ENCODE data around the gene RPS29. TPM values are rescaled to one million over a fixed set of nuclear protein-coding genes. Genes with fewer than 3 reads are reported as not detected.

Gene RPS29
- total RNA-seq, 2 experiments from 2014 or later = 1,858 to 2,382 TPM

DNA sequence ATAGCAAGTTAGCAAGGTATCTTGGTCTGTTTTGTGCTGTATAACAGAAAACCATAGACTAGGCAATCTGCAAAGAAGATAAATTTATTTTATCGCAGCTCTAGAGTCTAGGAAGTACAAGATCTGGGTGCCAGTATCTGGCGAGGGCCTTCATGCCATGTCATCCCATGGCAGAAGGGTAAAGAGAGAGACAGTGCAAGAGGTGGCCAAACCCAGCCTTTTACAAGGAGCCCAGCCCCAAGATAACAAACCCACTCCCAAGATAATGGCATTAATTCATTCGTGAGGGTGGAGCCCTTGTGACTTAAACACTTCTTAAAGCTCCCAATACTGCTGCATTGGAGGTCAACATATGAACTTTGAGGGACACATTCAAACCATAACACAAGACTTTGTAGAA is 16.9 kb downstream of the RPS29 start:
- Mint-ChIP-seq H3K27ac (no peak overlapping the region), H3K27me3 (ENCODE audit: low read depth) (no peaks in the 10 kb centered on the region), H3K4me1 (ENCODE audit: low read depth) (peaks cover 6% of the 10 kb centered on the region), H3K4me3 (no peak overlapping the region), H3K9me3 (peaks cover 10% of the 10 kb centered on the region), H3K36me3 (ENCODE audit: low read depth) (peaks cover 29% of the 10 kb centered on the region)
- intact Hi-C loops (cut with micrococcal nuclease) = no loop called here
- DNase-seq = no peak
- CTCF ChIA-PET = interaction anchor here (1.1 kb wide), 1 partner anchor 107 kb away, joined by 3 read pairs; no protein-coding TSS in a partner anchor

DNA sequence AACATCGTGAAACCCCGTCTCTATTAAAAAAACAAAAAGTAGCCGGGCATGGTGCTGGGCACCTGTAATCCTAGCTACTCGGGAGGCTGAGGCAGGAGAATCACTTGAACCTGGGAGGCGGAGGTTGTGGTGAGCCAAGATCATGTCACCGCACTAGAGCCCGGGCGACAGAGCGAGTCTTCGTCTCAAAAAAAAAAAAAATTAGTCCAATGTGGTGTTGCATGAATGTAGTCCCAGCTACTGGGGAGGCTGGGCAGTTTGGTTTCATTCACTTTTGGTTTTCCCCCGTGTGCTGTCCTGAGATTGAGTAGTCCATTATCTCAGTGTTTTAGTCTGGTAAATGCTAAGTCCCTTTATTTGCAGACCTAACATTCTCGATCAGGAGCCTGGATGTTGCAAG is 19.5 kb downstream of the RPS29 start:
- CTCF ChIA-PET = interaction anchor here (0.5 kb wide), 1 partner anchor 167 kb away, joined by 3 read pairs; no protein-coding TSS in a partner anchor
- H3K9me3 Mint-ChIP-seq = peaks cover 7% of the 10 kb centered on the region

DNA sequence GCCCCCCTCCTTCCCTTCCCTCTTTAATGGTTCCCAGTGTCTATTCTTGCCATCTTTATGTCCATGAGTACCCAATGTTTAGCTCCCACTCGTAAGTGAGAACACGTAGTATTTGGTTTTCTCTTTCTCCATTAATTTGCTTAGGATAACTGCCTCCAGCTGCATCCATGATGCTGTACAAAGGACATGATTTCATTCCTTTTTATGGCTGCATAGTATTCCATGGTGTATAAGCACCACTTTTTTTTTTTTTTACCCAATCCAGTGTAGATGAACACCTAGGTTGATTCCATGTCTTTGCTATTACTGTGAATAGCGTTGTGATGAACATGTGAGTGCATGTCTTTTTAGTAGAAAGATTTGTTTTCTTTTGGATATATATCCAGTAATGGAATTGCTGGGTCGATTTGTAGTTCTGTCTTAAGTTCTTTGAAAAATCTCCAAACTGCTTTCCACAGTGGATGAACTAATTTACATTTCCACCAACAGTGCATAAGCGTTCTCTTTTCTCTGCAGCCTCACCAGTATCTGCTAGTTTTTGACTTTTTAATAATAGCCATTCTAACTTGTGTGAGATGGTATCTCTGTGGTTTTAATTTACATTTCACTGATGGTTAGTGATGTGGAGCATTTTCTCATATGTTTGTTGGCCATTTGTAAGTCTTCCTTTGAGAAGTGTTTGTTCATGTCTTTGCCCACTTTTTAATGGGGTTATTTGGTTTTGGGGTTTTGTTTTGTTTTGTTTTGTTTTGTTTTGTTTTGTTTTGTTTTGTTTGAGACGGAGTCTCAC is 26.0 kb downstream of the RPS29 start:
- peaks cover 4% of the 10 kb centered on the region for H3K27me3 Mint-ChIP-seq (ENCODE audit: low read depth)
- CTCF ChIA-PET = interaction anchor here (0.6 kb wide), 1 partner anchor 43 kb away, joined by 5 read pairs; no protein-coding TSS in a partner anchor
- no peaks in the 10 kb centered on the region for H3K4me1 Mint-ChIP-seq (ENCODE audit: low read depth)

More for the DNA sequence above, 19.5 kb downstream of the RPS29 start:
- intact Hi-C loops (cut with micrococcal nuclease) = no loop called here
- Mint-ChIP-seq H3K27ac (no peak overlapping the region), H3K4me3 (no peak overlapping the region), H3K4me1 (ENCODE audit: low read depth) (no peaks in the 10 kb centered on the region), H3K27me3 (ENCODE audit: low read depth) (peaks cover under 1% of the 10 kb centered on the region), H3K36me3 (ENCODE audit: low read depth) (peaks cover 10% of the 10 kb centered on the region)
- no peak for DNase-seq

DNA sequence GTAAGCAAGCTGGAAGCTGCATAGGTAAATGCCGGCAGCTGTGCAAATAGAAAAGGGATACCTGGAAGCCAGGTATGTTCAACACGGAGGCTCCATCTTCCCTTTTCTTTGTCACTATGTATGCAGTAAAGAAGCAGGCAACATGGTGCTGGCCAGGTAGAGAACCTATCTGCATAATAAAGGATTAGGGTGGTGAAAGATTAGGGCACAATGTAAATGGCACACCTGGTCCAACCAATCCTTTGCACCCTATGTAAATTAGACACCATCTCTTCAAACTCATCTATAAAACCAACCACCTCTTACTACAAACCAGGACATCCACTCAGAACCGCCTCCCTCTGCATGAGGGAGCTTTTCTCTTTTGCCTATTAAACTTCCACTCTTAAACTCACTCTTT is 32.3 kb downstream of the RPS29 start:
- DNase-seq = no peak
- H3K27me3 Mint-ChIP-seq (ENCODE audit: low read depth) = no peaks in the 10 kb centered on the region
- no peak overlapping the region for H3K4me3 Mint-ChIP-seq
- no peaks in the 10 kb centered on the region for H3K4me1 Mint-ChIP-seq (ENCODE audit: low read depth)
- CTCF ChIA-PET = no interaction called here
- no peaks in the 10 kb centered on the region for H3K9me3 Mint-ChIP-seq
- H3K36me3 Mint-ChIP-seq (ENCODE audit: low read depth) = no peaks in the 10 kb centered on the region
- no peak overlapping the region for H3K27ac Mint-ChIP-seq
- intact Hi-C loops (cut with micrococcal nuclease) = no loop called here

More for the DNA sequence above, 26.0 kb downstream of the RPS29 start:
- Mint-ChIP-seq H3K9me3 (no peaks in the 10 kb centered on the region), H3K4me3 (no peak overlapping the region), H3K27ac (no peak overlapping the region), H3K36me3 (ENCODE audit: low read depth) (no peaks in the 10 kb centered on the region)
- no peak for DNase-seq
- intact Hi-C loops (cut with micrococcal nuclease) = no loop called here

DNA sequence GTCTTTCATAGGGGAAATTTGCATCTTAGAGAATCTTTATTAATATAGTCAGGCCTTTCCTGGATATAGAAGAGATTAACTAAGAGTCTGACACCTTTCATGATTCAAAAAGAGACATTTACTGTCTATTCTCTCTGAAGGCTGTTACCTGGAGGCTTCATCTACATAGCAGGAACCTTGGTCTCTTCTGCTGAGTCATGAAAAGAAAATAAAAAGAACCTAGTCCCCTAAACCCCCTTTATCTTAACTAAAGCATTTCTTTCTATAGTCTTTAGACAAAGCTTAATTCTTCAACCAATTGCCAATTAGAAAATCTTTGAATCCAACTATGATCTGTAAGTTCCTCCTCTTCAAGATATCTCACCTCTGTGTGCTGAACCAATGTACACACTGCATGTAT is 33.1 kb downstream of the RPS29 start:
- H3K4me3 Mint-ChIP-seq = no peak overlapping the region
- intact Hi-C loops (cut with micrococcal nuclease) = no loop called here
- no peaks in the 10 kb centered on the region for H3K27me3 Mint-ChIP-seq (ENCODE audit: low read depth)
- CTCF ChIA-PET = no interaction called here
- H3K36me3 Mint-ChIP-seq (ENCODE audit: low read depth) = no peaks in the 10 kb centered on the region
- H3K27ac Mint-ChIP-seq = no peak overlapping the region
- H3K9me3 Mint-ChIP-seq = no peaks in the 10 kb centered on the region
- DNase-seq = no peak
- no peaks in the 10 kb centered on the region for H3K4me1 Mint-ChIP-seq (ENCODE audit: low read depth)

DNA sequence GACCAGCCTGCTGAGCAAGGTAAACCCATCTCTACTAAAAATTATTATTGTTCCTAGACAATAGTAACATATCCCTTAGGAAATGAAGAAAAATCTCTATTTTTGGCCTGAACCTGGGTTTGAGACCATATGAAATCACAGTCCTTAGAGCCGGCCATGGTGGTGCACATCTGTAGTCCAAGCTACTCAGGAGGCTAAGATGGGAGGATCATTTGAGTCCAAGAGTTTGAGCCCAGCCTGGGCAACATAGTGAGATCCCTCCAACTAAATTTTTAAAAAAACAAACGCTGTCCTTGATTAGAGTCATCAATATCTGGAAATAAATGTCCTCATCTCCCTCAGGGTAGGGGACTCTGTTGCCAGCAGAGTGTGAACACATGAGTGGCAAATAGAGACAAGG is 34.6 kb downstream of the RPS29 start:
- H3K27me3 Mint-ChIP-seq (ENCODE audit: low read depth) = no peaks in the 10 kb centered on the region
- CTCF ChIA-PET = interaction anchor here (2.1 to 3.2 kb wide), 2 partner anchors 54 to 90 kb away, joined by 6 to 11 read pairs; no protein-coding TSS in a partner anchor
- no peaks in the 10 kb centered on the region for H3K9me3 Mint-ChIP-seq
- no peak overlapping the region for H3K4me3 Mint-ChIP-seq
- H3K4me1 Mint-ChIP-seq (ENCODE audit: low read depth) = no peaks in the 10 kb centered on the region
- no peaks in the 10 kb centered on the region for H3K36me3 Mint-ChIP-seq (ENCODE audit: low read depth)
- intact Hi-C loops (cut with micrococcal nuclease) = loop anchor here (1.0 kb wide), 1 partner anchor 90 kb away; no protein-coding TSS in a partner anchor
- DNase-seq = no peak
- no peak overlapping the region for H3K27ac Mint-ChIP-seq

DNA sequence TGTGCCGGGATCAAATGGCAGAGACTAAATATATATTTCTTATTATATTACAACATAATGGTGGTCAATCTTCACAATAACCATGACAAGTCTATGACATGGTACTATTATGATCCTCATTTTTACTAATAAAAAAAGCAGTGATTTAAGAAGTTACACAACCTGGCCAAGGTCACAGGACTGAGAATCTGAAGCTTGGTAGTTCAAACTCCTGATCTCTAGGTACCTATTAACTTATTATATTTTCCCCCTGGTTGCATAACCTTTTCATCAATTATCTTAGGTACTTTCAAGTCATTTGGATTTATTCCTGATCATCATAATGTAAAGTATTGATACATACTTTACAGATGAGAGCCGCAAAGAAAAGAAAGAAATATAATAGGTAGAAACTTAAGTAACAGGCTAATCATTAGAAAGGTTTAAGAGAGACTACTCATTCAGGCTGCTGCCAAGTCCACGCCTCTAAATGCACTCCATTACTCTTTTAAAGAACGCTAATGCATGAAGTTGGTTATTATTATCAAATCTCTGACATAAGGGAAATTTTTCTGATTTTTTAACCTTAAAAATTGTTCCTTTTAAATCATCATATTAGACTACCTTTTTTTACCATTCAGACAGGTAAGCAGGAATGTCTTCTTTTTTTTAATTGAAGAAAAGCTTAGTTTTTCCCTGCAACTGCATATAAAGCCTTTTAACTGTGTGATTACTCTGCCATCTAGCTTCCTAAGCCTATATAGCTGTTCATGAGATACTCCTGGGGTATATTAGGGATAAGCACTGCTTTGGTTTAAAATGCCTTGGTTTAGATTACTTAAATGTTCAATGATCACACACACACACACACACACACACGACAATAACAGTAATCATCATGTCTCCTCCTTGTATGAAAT is 35.6 kb downstream of the RPS29 start:
- CTCF ChIA-PET = interaction anchor here (0.5 to 3.2 kb wide), 3 partner anchors 44 to 89 kb away, joined by 6 to 11 read pairs (median 7); no protein-coding TSS in a partner anchor
- Mint-ChIP-seq H3K36me3 (ENCODE audit: low read depth) (no peaks in the 10 kb centered on the region), H3K4me1 (ENCODE audit: low read depth) (no peaks in the 10 kb centered on the region), H3K27ac (no peak overlapping the region), H3K27me3 (ENCODE audit: low read depth) (no peaks in the 10 kb centered on the region), H3K9me3 (no peaks in the 10 kb centered on the region), H3K4me3 (no peak overlapping the region)
- DNase-seq = no peak
- intact Hi-C loops (cut with micrococcal nuclease) = loop anchor here (1.0 kb wide), 1 partner anchor 89 kb away; no protein-coding TSS in a partner anchor

DNA sequence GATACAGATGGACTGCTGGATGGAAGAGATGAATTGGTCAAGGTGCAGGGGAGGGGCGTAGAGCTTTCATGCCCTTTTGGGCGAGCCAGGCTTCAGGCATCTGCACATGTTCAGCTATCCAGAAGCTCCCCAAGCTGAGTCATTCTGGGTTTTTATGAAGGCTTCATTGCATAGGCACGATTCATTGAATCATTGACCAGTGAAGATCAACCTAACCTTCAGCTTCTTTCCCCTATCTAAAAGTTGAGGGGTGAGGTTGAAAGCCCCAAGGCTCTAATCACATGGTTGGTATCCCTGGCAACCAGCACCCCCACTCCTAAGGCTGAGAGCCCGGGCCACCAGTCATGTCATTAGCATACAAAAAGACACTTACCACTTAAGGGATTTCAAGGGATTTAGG is 36.3 kb downstream of the RPS29 start:
- Mint-ChIP-seq H3K36me3 (ENCODE audit: low read depth) (no peaks in the 10 kb centered on the region), H3K27me3 (ENCODE audit: low read depth) (no peaks in the 10 kb centered on the region), H3K27ac (no peak overlapping the region), H3K9me3 (no peaks in the 10 kb centered on the region), H3K4me1 (ENCODE audit: low read depth) (no peaks in the 10 kb centered on the region), H3K4me3 (no peak overlapping the region)
- intact Hi-C loops (cut with micrococcal nuclease) = no loop called here
- CTCF ChIA-PET = interaction anchor here (2.1 to 3.2 kb wide), 2 partner anchors 52 to 88 kb away, joined by 6 to 11 read pairs; no protein-coding TSS in a partner anchor
- DNase-seq = no peak

DNA sequence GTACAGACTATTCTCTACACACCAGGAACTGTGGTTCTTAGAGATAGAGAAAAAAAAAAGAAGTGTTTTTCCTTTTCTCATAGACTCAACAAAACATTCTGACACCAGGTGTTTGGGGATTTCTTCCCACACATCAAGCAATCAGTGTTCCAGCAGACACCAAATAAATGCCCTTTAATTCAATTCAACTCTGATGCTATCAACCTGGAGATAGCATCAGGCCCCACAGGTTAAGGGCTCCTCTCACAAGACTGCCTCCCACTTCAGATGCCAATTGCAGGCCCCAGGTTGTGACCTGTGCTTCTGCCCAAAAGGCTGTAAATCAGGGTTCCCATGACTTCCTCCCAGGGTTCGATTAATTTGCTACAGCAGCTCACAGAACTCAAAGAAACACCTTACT is 36.7 kb downstream of the RPS29 start:
- Mint-ChIP-seq H3K36me3 (ENCODE audit: low read depth) (no peaks in the 10 kb centered on the region), H3K27me3 (ENCODE audit: low read depth) (no peaks in the 10 kb centered on the region), H3K4me1 (ENCODE audit: low read depth) (no peaks in the 10 kb centered on the region), H3K27ac (no peak overlapping the region), H3K4me3 (no peak overlapping the region), H3K9me3 (no peaks in the 10 kb centered on the region)
- DNase-seq = no peak
- CTCF ChIA-PET = interaction anchor here (2.1 to 3.2 kb wide), 2 partner anchors 52 to 88 kb away, joined by 6 to 11 read pairs; no protein-coding TSS in a partner anchor
- intact Hi-C loops (cut with micrococcal nuclease) = no loop called here

DNA sequence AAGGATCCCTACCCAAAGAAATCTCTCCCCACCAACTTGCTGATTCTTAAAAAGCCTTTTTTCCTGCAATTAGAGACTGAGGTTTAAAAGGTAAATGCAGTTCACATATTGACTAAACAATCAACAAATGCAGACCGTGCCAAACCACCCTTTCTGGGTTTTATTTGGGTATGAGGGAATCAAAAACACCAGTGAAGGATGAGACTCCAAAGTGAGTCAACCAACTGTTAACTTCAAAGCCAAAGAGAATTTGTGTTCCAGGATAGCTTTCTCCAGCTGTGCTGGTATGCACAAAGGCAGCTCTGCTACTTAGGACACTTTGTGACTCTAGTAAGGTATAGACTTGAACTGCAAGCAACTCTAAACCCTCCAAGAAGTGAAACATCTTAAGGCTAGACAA is 39.4 kb downstream of the RPS29 start:
- CTCF ChIA-PET = no interaction called here
- intact Hi-C loops (cut with micrococcal nuclease) = no loop called here
- H3K4me3 Mint-ChIP-seq = no peak overlapping the region
- no peak overlapping the region for H3K27ac Mint-ChIP-seq
- peaks cover 1% of the 10 kb centered on the region for H3K36me3 Mint-ChIP-seq (ENCODE audit: low read depth)
- H3K27me3 Mint-ChIP-seq (ENCODE audit: low read depth) = no peaks in the 10 kb centered on the region
- H3K4me1 Mint-ChIP-seq (ENCODE audit: low read depth) = no peaks in the 10 kb centered on the region
- no peak for DNase-seq
- no peaks in the 10 kb centered on the region for H3K9me3 Mint-ChIP-seq

DNA sequence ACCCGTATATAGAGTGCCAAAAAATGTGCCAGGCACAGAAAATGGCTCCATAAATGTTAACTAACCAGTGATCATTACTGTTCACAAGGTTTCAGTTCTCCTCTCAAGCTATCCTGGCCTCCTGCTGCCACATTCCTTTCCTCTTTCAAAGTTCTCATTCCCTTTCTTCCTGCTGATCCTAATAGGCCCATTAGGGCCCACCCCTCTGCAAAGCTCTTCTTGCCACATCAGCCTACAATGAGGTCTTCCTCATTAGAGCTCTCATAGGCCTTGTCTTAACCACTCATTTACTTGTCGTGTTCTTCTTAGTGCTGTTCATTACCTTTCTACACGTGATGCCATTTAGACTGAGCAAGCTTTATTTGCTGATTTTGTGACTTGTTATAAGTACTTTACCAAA is 40.5 kb downstream of the RPS29 start:
- CTCF ChIA-PET = interaction anchor here (0.9 to 1.7 kb wide), 2 partner anchors 39 to 47 kb away, joined by 3 to 4 read pairs; no protein-coding TSS in a partner anchor
- no peak overlapping the region for H3K4me3 Mint-ChIP-seq
- intact Hi-C loops (cut with micrococcal nuclease) = no loop called here
- no peaks in the 10 kb centered on the region for H3K9me3 Mint-ChIP-seq
- H3K27ac Mint-ChIP-seq = no peak overlapping the region
- DNase-seq = no peak
- H3K36me3 Mint-ChIP-seq (ENCODE audit: low read depth) = peaks cover 1% of the 10 kb centered on the region
- H3K4me1 Mint-ChIP-seq (ENCODE audit: low read depth) = no peaks in the 10 kb centered on the region
- H3K27me3 Mint-ChIP-seq (ENCODE audit: low read depth) = no peaks in the 10 kb centered on the region

DNA sequence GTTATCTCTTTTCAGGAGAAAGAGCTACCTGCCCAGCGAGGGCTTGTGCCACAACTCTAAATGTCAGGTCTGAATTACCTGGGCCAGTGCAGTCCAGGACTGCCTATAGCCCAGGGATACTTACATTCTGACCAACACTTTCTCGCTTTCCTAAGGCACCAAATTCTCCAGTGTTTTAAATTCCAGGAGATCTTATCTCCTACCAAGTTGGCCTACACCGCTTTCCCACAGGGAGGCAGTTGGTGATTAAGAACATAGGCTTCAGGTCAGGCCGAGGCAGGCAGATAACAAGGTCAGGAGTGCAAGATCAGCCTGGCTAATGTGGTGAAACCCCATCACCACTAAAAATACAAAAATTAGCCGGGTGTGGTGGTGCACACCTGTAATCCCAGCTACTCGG is 41.1 kb downstream of the RPS29 start:
- H3K27me3 Mint-ChIP-seq (ENCODE audit: low read depth) = no peaks in the 10 kb centered on the region
- intact Hi-C loops (cut with micrococcal nuclease) = no loop called here
- H3K27ac Mint-ChIP-seq = no peak overlapping the region
- H3K4me1 Mint-ChIP-seq (ENCODE audit: low read depth) = no peaks in the 10 kb centered on the region
- no peak for DNase-seq
- CTCF ChIA-PET = interaction anchor here (1.7 kb wide), 1 partner anchor 47 kb away, joined by 4 read pairs; no protein-coding TSS in a partner anchor
- H3K9me3 Mint-ChIP-seq = no peaks in the 10 kb centered on the region
- no peak overlapping the region for H3K4me3 Mint-ChIP-seq
- H3K36me3 Mint-ChIP-seq (ENCODE audit: low read depth) = peaks cover 1% of the 10 kb centered on the region

Measured in activated naive CD4-positive, alpha-beta T cell treated with anti-CD3 and anti-CD28 coated beads for 36 hours (primary cell).